SK-N-SH (cell line): Measurements from ENCODE around the gene ETS1.

ENCODE experiments used
- CTCF ChIP-seq: fragments of 200-600 bp; sonication (generic); IDR thresholded peaks from 2 replicates; pipeline ENCODE4 v1.6.1; 2017; ENCODE audit warnings: antibody characterized with exemption, mild to moderate bottlenecking, moderate library complexity
- FOSL2 ChIP-seq: IDR thresholded peaks from 2 replicates; pipeline ENCODE4 v1.4.0; 2012; ENCODE audit warnings: low read depth, mild to moderate bottlenecking, moderate library complexity, borderline replicate concordance
- POLR2AphosphoS5 ChIP-seq: IDR thresholded peaks from 2 replicates; pipeline ENCODE4 v1.6.1; 2012; ENCODE audit warnings: low read depth, low read length
- RAD21 ChIP-seq: IDR thresholded peaks from 2 replicates; pipeline ENCODE4 v1.6.1; 2012; ENCODE audit warnings: mild to moderate bottlenecking, low read length

GRCh38 chr11:128546916-128547315 lies 40.4 kb downstream of the ETS1 start:
- no peak for TF ChIP-seq CTCF
- TF ChIP-seq RAD21 = no peak
- TF ChIP-seq POLR2AphosphoS5 = no peak
- no peak for TF ChIP-seq FOSL2
